NCI-H1048 (cell line): ENCODE results near the gene TOX2.

Experiments
- DNase-seq: peaks from one replicate; lab custom pipeline; 2025; lab: John Stamatoyannopoulos, UW

TOX2 gene

GRCh38 chr20:44018942-44019637 lies 104.4 kb downstream of the TOX2 start:
- no peak for DNase-seq

DNA sequence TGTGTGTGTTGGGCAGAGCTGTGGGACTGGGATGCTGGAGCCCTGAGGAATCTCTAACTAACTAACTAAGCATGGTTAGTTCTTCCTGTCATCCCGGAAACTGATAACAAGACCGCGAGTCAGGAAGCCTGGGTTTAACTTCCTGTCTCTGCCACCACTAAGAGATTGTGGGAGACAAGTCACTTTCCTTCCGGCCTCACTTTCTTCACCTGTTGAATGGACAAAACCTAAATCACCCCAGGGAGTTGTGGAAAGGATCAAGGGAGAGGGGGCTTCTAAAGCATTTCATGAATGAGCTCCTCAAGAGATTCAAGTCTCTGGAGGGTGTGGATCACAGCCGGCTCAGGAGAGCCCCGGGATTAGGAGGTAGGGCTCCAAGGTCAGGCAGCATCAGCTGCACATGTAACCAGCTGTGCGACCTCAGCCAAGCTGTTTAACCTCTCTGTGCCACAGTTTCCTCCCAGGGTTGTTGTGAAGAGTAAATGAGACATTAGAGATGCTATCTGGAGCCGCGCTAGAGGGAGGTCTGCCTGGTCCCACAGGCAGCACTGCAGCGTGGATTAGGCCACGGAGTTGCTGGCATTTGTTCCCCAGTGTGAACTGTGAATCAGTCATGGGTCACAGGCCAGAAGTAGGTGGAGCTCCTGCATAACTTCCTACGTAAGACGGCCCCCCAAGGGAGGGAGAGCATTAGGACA lies 105.1 kb downstream of the TOX2 start:
- no peak for DNase-seq

GRCh38 chr20:44020406-44021148 lies 105.9 kb downstream of the TOX2 start:
- no peak for DNase-seq

GRCh38 chr20:44021186-44021585 lies 106.5 kb downstream of the TOX2 start:
- DNase-seq, result no peak

- DNase-seq, result no peak
Measured at GRCh38 chr20:44021900-44022299, 107.2 kb downstream of the TOX2 start.

DNA sequence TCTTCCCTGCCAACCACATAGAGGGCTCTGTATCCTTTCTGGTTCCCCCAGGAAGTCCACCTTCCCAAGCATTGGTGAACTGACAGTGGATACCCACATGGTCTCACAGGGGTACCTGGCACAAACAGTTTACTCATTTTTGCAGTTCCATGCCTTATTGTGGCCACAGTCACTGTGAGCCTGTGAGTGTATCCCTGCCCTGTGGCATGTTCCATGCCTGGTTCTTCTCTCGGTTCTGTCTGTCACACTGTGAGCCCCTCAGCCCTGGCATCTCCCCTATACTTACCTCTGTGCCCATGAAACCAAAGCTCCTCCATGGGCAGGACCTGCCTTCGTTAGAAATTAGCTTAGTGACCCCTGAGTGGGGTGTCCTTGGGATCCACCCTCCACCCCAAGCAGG lies 107.8 kb downstream of the TOX2 start:
- DNase-seq, result no peak

DNA sequence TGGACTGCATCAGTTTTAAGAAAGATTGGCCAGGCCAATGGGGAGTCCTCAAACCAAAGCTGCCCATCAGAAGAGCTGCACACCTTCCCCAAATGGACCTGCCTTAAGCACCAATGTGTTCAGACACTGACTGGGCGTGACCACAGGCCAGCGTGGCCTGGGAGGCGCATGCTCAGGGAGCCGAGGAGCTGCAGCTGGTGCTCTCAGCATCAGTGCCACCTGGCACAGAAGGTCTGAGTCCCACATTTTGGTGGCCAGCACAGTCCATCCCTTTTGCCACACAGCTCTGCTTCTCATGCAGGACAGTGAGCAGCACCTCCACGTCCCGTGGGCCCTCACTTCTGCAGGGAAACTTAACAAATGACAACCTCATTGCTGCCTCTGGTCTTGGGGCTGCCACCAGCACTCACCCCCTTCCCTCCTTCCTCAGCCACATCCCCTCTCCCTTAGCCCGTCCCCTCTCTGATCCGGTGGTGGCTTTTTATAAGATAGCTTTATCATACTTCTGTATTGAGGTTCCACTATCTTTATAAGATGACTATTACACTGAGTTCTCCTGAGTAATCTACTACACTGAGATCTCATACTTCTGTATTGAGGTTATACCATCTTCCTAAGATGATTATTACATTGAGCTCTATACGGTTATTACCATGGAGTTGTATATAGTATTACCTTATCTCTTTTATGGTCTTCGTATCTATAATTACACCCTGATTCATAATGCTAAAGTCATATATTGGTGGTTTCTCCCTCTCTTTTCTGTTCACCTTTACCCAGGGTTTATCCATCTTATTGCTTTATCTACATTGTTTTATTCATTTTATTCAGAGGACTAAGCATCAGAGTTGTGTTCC lies 109.1 kb downstream of the TOX2 start:
- no peak for DNase-seq

DNA sequence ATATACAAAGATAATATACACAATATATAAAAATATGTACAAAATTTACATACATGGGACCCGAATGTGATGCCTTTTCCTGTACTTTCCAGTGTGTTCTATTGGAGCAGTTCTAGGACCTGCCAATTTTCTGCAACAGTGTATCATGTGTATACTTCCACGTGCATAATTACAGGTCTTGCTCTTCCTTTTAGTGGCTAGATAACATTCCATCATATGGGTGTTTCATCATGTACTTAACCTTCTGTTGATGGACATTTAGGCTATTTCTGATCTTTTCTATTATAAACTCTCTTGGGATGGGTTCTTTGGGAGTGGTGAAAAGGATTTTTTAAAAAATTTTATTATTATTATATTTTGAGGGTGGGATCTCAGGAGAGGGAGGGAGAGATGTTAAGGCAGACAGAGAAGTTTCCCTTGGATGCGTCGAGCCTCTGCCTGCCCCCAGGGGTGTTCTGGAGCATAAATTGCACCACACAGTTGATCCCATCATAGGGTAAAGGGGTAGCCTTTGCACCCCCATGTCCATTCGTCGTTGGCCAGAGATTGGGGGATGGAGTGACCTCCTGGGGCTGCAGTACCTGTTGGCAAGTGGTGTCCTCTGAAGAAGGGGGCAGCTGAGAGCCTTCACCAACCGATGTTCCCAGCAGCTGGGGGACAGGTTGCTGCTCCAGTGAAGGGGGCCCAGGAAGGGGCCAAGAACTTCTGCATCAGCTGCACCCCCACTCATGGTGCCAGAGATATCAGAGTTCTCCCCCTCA lies 110.3 kb downstream of the TOX2 start:
- no peak for DNase-seq

- no peak for DNase-seq
Measured at GRCh38 chr20:44025756-44026155, 111.1 kb downstream of the TOX2 start.

DNA sequence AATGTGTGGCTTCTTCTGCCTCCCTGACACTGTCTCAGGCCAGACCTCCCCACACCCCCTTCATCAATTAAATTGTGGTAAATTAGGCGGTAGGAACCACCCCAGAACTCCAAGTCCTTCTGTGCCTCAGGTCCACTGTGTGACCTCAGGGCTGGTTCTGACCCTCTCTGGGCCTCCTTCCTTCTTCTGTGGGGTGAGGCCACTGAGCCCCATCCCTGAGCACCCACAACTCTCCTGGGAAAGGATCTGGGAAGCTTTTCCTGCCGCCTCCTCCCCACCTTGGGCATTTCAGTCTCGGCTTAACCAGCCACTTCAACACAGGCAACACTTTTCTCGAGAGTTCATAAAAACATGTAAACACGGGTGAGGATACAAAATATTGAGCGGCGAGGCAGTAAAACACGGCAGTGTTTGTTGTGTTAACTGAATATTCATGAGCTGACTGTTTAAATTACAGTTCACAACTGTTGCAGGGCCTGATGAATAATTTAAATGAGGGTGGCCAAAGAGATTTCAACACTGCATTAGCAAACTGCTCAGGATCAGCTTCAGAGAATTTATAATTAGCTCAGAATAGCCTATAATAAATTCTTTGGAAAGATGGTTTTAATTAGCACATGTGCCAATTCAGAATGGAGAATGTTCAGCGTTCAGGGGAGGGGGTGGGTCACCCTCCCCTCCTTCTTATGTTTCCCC lies 112.1 kb downstream of the TOX2 start:
- DNase-seq, result no peak

DNA sequence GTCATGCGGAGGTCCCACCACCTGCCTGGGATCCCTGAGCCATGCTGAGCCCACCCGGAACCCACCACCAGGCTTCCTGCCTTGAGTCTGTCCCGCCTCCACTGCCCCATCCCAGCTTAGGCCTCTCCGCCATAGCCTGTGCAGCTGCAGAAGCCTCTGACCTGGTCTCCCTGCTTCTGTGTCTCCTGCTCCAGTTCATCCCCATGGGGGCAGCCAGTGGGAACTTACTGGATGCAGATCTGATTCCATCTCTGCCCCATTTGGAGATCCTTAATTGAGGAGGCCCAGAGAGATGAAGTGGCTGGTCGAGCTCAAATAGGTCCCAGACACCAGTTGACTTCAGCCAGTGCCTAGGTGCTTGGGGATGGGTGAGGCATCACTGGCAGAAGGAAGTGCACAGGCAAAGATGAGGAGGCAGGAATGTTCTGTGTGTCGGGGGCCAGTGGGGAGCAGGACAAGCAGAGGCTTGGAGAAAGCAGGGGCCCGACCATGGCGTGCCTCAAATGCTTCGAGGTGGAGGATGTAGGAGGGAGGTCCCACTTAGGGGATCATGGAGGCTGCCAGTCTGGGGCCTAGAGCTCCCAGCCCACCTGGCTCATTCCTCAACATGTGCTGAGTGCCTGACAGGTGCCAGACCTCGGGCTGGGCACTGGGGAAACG lies 112.8 kb downstream of the TOX2 start:
- DNase-seq, result no peak

DNA sequence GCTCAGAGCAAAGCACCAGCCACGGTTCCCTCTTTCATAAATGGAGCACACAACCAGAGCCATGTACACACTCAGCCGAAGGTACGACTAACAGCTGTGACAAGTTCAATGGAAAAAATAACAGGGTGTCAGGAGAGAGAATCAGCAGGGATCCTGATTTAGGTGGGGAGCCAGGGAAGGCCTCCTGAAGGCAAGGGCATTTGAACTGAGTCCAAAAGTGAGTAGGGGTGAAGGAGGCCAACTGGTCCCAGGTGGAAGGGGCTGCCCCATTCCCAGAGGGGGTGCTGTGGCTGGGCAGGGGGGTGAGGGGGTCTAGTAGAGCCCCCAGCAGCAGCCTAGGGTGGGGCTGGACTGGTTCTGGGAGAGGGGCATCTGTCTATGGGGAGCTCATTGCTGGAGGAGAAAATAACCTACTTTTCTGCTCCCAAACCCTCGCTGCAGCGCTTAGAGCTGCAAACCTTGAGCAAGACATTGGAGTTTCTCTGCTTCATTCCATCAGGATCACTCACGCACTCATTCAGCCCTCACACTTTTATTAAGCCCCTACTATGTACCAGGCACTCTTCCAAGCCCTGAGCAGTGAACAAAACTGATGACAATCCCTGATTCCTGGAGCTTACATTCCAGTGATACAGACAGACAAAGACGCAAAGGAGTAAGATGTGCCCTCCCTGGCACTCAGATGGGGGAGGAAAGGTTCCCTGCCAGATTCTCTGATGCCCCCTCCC lies 113.5 kb downstream of the TOX2 start:
- no peak for DNase-seq

DNA sequence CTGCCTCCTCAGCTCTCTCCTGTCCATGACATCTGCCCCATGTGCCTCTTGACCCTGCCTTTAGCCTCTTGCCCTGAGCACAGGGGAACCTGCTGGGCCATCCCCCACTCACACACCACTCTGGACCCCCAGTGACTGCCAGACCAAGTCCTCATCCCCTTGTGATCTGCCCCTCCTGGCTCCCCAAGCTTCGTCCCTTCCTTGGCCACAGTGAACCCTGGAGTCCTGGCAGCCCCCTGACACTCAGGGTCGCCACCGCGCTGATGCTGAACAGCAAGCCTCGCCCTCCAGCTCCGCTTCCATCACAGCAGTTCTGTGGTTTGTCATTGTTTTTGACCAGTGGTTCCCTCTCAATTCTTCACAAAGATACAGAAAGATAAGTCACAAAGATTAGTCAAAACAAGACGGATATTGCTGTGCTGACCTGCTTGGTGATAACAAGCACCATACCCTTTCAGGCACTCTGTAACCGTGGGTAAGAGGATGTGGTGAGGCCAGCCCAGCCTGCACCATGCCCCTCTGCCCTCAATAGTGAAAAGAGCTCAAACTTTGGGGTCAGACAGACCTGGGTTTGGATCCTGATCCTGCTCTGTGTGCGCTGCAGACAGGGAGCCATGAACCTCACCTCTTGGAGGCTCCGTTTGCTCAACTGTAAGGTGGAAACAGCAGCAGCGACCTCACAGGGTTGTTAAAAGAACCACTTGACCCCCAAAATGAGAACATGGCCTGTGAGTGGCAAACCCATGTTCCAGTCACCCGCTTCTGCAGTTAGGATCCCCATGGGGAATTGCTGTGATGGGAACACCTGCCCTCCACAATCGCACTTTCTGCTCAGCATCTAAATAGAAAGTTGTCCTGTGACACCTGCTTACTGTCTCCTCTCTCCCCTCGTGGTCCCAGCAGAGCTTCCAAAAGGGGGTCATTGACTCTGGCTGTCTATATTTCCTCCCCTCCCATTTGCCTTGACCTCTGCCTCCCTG lies 114.5 kb downstream of the TOX2 start:
- DNase-seq, result no peak

DNA sequence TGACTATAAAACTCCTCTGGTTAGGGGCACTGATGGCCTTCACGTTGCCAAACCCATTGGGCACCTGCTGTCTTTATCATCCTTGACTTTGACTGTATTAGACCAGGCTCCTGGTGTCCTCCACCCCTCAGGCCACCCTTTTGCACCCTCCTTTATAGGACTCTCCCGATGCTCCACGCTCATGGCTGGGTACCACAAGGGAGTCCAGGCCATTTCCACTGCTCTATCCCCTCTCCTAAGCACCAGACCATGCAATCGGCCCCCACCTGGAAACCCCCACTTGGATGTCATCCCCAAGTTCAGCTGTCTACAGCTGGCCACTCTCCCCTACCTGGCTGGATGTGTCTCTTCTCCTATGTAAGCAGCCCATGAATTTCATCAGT lies 115.2 kb downstream of the TOX2 start:
- DNase-seq, result no peak

- DNase-seq, result no peak
Measured at GRCh38 chr20:44030394-44030793, 115.7 kb downstream of the TOX2 start.

GRCh38 chr20:44031001-44031574 lies 116.4 kb downstream of the TOX2 start:
- no peak for DNase-seq

- DNase-seq, result no peak
Measured at GRCh38 chr20:44031781-44032582, 117.3 kb downstream of the TOX2 start.
